Dedifferentiated amniotic fluid mesenchymal stem cell (primary cell): ENCODE results near the gene SELENOM.
A peak's percentile ranks its signal among the peaks of the same experiment; 100 is the strongest.
"Not testable (repeated sequence)": the region's sequence is repeated elsewhere in the genome, so short reads cannot be mapped to it uniquely, and the experiment has no call there.

Experiments used
- DNase-seq: peaks from one replicate; pipeline ENCODE4 v3.0.0-alpha.2; 2016; ENCODE audit errors: extremely low spot score

SELENOM gene

DNA sequence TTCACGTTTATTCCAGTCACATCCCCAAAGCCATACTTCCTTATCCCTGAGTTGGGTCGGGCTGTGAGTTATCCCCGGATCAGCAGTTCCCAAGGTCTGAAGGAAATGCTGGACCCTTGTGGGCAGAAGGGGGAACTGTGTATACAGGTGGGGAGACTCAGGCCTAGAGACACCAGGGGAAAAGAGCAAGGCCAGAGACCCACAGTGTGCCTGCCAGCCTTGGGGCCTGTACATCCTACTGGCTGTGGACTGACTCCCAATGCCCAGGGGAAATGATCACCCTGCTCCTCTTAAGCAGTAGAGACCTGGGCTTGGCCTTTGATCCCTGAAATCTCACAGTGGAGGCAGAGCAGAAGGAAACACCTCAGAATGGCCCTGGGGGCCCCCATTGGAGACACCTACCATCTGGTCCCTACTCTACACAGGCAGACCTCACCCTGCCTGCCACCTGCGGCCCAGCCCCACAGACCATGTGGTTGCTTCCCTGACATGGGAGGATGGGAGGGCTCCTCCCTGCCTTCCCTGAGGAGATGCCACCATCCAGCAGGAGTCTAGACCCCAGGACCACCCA is 1.3 kb downstream of the SELENOM start:
- no peak for DNase-seq

GRCh38 chr22:31105282-31105929 is 2.0 kb downstream of the SELENOM start:
- no peak for DNase-seq

DNA sequence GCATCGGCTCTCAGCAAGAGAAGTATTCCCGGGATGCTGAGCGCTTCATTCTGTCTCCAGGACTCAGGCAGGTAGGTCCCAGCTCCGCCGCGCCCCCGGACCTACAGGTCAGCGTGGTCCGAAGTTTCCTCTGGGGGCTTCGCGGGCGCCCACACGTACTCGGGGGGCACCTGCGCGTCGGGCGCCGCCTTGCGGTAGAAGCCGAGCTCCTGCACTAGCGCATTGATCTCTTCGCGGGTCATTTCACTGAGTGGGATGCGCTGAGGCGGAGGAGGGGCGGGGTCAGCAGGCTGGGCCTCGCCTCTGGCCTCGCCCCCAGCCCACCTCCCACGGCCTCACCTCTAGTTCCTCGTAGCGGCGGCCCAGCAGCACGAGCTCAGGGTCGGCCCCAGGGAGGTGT is 2.5 kb downstream of the SELENOM start:
- no peak for DNase-seq

- no peak for DNase-seq
These were observed 3.3 kb downstream of the SELENOM start for GRCh38 chr22:31103899-31104694.

- DNase-seq = no peak
These were observed 4.3 kb downstream of the SELENOM start for GRCh38 chr22:31103111-31103510.

DNA sequence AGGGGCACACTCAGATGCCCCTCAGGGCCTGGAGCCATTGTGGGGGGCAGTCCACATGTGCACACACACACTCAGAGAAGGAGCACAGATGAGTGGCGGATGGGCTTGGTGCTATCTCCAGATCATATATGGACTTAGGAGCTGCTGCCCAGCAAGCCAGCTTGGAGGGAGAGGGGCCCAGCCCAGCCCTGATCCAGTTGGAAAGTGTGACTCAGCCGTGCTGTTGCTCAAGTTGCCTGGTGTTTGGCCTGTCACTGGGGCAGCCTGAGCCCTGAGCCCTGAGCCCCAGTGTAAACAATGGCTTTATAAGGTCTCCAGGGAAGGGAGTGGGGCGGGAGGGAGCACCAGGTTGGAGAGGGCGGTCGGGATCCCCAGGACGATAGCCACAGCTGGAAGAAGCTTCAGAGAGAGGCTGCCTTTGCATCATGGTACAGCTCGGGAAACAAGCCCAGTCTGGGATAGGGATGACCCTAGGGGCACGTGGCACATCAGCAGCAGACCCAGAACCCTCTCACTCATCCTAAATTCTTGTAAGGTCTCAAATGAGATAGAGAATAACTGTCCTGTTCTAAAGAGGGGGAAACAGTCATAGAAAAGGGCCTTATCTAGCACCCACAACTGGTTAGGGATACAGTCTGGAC is 4.8 kb downstream of the SELENOM start:
- peak; percentile 93 for DNase-seq

DNA sequence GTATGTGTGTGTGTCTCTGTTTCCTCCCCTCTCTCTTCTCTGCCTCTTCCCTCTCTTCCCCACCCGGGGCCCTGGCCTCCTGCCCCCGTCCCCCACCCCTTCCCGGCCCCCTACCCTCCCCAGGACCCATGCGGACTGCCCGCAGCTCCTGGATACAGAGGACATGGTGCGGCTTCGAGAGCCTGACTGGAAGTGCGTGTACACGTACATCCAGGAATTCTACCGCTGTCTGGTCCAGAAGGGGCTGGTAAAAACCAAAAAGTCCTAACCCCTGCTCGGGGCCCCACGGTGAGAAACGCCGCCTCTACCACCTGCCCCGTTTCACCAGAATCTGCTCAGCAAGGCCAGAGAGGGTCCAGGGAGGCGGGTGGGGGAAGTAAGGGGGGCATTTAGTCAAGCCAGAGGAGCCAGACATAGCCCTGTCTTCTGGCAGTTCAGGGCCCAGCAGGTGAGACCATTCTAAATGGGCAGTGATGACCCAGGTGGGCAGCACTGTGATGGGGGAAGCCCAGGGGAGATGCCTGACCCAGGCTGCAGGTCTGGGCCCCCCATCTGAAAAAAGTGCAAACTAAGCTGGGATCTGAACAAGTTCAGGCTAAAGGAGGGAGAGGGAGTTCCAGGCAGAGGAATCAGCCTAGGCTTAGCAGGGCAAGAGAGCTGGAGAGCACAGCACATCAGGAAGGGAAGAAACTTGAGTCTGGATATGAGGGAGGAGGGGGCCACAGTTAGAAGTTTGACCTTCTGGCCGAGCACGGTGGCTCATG is 6.4 kb downstream of the SELENOM start:
- DNase-seq = no peak

- DNase-seq = no peak
These were observed 7.3 kb downstream of the SELENOM start for GRCh38 chr22:31099841-31100761.

DNA sequence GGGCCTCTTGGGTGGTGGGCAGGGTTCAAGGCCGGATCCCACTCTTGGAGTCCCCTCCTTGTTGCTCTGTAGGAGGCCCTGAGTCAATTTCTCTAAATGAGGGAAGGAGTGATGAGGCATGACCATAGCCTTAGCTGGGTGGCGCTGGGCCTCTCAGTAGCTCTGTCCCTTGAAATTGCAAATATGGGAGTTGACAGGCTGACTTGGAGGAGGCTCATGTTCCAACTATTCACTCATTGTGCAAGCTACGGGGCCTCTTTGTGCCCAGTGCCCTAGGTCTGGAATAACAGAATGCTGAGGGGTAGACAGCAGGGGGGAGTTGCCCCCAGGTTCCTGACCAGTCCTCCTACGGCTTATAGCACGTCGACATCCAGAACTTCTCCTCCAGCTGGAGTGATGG is 8.0 kb downstream of the SELENOM start:
- DNase-seq = no peak

- no peak for DNase-seq
These were observed 8.7 kb downstream of the SELENOM start for GRCh38 chr22:31098632-31099110.

- no peak for DNase-seq
These were observed 9.3 kb downstream of the SELENOM start for GRCh38 chr22:31097941-31098631.

DNA sequence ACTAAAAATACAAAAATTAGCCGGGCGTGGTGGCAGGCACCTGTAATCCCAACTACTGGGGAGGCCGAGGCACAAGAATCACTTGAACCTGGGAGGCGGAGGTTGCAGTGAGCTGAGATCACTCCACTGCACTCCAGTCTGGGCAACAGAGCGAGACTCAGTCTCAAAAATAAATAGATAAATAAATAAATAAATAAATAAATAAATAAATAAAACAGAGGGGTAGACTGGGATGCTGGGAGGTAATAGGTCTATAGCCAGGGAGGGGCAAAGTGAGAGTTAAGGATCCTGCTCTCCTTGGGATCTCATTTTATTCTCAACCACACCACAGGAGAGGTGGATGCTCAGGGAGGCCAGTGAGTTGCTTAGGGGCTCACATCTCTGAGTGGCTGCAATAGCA is 9.8 kb downstream of the SELENOM start:
- DNase-seq = not testable (repeated sequence)

- no peak for DNase-seq
These were observed 10.6 kb downstream of the SELENOM start for GRCh38 chr22:31096657-31097279.

GRCh38 chr22:31095637-31096249 is 11.6 kb downstream of the SELENOM start:
- no peak for DNase-seq

DNA sequence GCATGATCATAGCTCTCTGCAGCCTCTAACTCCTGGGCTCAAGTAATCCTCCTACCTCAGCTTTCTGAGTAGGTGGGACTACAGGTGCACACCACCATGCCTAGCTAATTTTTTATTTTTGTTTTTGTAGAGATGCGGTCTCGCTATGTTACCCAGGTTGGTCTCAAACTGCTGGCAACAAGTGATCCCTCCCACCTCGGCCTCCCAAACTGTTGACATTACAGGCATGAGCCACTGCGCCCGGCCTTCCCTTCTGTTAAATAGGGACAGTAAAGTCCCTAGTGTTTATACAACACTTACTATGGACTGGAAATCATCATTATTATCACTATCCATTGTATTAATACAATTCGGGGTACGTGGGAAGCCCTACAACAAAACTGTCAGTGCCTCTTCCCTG is 12.6 kb downstream of the SELENOM start:
- no peak for DNase-seq

DNA sequence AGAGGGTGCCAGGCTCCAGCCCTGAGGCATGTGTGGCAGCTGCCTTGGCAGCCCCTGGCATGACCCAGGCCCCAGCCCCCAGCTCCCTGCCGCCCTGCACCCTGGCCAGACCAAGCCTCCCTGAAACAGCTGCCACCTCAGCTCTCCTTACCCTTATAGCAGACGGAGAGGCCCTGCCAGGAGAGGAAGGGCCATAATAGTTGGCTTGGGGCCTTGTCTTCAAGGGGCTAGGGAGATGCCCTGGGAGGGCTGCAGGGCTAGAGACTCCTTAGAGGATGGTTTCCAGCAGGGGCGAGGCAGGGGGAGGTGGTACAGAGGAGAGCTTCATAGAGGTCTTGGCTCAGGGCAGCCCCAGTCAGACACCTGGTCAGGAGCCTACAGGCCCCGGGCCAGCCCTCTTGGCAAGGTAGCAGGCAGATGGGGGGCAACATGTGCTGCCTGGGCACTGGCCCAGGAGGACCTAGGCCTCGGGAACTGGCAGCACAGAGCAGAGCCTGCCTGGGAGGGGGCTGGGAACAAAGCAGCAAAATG is 13.3 kb downstream of the SELENOM start:
- no peak for DNase-seq

DNA sequence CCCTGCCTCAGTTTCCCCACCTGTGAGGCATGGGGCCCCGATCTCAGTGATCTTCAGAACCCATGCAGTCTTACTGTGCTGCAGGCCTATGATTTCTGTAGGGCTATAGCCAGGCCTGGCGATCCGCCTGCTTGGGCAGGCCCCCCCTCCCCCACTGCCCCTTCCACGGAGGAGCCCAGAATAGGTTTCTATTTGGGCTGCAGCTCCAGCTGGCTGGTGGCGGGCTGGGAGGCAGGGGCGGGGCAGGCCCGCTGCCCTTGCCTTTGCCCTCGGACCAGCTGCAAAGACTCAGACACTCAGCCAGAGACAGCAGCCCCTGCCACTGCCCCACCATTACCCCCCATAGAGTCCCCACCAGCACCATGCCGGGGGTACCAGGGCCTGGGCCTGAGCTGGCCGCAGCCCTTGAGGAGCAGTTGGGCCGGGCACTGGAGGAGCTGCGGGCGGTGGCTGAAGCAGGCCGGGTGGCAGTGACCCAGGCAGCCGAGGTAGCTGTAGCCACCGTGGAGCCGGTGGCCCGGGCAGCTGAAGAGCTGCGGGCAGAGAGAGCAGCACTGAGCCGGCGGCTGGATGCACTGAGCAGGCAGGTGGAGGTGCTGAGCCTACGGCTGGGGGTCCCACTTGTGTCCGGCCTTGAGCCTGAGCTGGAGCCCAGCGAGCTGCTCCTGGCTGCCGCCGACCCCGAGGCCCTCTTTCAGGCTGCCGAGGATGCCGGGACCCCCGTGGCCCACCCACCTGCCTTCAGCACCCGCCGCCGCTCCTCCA is 14.1 kb downstream of the SELENOM start:
- DNase-seq = no peak

- no peak for DNase-seq
These were observed 15.2 kb downstream of the SELENOM start for GRCh38 chr22:31092161-31092560.
